Skeletal muscle tissue (tissue), 4 donors: Measurements from ENCODE around the gene TNNI3K. TPM values are rescaled to one million over a fixed set of nuclear protein-coding genes. Genes with fewer than 3 reads are reported as not detected.

Source experiments
- H3K27ac ChIP-seq: one replicate; pipeline ENCODE4 v1.7.0; 2013; ENCODE audit warnings: mild to moderate bottlenecking, low read depth, low read length, inconsistent platforms
- H3K27me3 ChIP-seq, 3 donors: one replicate each; pipeline ENCODE4 v1.7.0; 2013; ENCODE audit warnings: low read length in 3 of 3; ENCODE audit not compliant: control insufficient read depth in 3 of 3, insufficient read depth in 3 of 3
- H3K36me3 ChIP-seq, 3 donors: one replicate each; pipeline ENCODE4 v1.7.0; 2013; ENCODE audit warnings: low read length in 3 of 3; ENCODE audit not compliant: control insufficient read depth in 3 of 3, insufficient read depth in 3 of 3
- H3K4me1 ChIP-seq, 3 donors: one replicate each; pipeline ENCODE4 v1.7.0; 2013; ENCODE audit warnings: low read length in 3 of 3, mild to moderate bottlenecking in 3 of 3; ENCODE audit not compliant: control insufficient read depth in 3 of 3, insufficient read depth in 3 of 3
- H3K4me3 ChIP-seq, 3 donors: one replicate each; pipeline ENCODE4 v1.7.0; 2013; ENCODE audit warnings: low read length in 3 of 3
- H3K9ac ChIP-seq, 3 donors: one replicate each; pipeline ENCODE4 v1.7.0; 2013; ENCODE audit warnings: low read length in 3 of 3, mild to moderate bottlenecking in 3 of 3, moderate library complexity in 2 of 3, low read depth in 1 of 3
- H3K9me3 ChIP-seq, 3 donors: one replicate each; pipeline ENCODE4 v1.7.0; 2013; ENCODE audit warnings: low read length in 3 of 3; ENCODE audit not compliant: control insufficient read depth in 3 of 3
- total RNA-seq: library from RNA; depleted of rRNA; stranded (reverse); fragments of >200 nt; gene quantifications from one replicate; pipeline ENCODE4 v1.2.3, GENCODE V29; 2014
- donor health status: Osteomylitis.

Gene TNNI3K
- total RNA-seq, 1 donor from 2014 or later, result 2.1 TPM

DNA sequence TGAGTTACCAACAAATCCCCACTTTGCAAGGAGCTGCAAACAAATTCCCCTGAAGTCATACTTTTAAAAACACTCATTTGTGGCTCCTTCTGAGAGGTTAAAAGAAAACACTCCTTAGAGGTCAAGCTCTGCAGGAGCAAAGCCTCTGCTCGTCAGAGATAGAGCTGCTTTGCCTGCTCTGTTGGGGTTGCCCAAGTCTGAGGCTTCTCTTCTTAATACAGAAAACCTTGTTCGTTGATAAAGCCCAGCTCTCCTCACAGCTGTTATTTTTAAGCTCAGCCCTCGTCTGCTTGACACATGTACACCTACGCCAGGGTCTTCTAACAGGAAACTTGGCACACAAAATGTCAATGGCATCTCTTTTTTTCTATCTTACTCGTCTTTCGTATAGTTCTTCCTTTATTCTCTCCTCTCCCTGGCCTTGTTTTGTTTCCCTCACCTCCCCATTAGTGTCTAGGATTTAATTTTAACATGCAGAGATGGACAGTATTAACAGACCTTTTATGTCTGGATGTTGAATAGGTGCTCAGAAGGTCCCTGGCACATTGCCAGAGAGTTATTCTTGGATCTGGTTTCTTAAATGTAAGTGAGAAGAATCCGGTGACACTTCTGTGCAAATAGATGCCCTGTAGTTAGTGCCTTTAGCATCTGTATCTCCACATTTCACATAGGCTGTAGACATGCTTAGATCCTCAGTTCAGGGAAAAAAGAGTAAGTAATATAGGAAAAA lies 191.2 kb downstream of the TNNI3K start:
- no peaks in the 10 kb centered on the region for H3K36me3 ChIP-seq

DNA sequence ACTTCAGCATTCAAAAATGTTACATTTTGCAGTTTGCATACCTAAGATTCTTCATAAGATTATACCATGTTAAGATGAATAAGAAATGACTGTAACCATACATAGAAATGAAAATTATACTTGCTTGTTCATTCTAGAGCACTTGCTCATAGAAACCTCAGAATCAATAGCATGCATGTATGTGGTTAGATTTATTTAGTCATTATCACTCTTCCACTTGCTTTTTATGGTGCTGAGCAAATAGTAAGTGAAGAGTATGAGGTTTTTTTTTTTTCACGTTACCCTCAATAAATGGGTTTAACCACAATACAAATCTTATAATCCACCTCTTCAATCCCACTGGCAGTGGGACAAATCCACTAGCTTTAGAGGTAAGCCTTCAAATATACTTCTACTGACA lies 192.5 kb downstream of the TNNI3K start:
- H3K4me3 ChIP-seq, result no peak overlapping the region
- no peak overlapping the region for H3K27ac ChIP-seq
- no peaks in the 10 kb centered on the region for H3K4me1 ChIP-seq
- H3K9me3 ChIP-seq, result no peaks in the 10 kb centered on the region
- no peaks in the 10 kb centered on the region for H3K27me3 ChIP-seq
- H3K9ac ChIP-seq, result no peak overlapping the region
- no peaks in the 10 kb centered on the region for H3K36me3 ChIP-seq

More for the DNA sequence above, 191.2 kb downstream of the TNNI3K start:
- H3K27me3 ChIP-seq, result no peaks in the 10 kb centered on the region
- H3K27ac ChIP-seq, result no peak overlapping the region
- H3K9me3 ChIP-seq, result no peaks in the 10 kb centered on the region
- no peaks in the 10 kb centered on the region for H3K4me1 ChIP-seq
- H3K4me3 ChIP-seq, result no peak overlapping the region
- no peak overlapping the region for H3K9ac ChIP-seq

DNA sequence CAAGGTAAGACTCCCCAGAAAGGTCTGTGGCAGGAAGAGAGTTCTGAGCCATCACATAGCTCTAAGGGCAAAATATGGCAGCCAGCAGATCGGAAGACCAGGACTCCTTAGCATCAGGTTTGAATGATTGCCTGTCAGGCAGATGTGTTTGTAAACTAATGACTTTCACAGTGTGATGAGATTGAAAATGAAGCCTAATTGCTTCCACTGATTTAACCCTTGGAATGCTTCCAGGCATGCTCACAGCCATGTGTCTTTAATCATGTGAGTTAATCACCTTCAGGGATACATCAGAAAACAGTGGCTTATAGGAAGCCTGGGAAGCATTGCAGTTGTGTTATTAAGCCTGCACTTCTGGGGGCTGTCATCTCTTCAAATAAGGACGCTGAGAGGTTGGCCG lies 194.4 kb downstream of the TNNI3K start:
- Histone ChIP-seq H3K9me3 (no peaks in the 10 kb centered on the region), H3K4me1 (no peaks in the 10 kb centered on the region), H3K36me3 (no peaks in the 10 kb centered on the region), H3K27ac (no peak overlapping the region), H3K27me3 (no peaks in the 10 kb centered on the region), H3K4me3 (no peak overlapping the region), H3K9ac (no peak overlapping the region)

DNA sequence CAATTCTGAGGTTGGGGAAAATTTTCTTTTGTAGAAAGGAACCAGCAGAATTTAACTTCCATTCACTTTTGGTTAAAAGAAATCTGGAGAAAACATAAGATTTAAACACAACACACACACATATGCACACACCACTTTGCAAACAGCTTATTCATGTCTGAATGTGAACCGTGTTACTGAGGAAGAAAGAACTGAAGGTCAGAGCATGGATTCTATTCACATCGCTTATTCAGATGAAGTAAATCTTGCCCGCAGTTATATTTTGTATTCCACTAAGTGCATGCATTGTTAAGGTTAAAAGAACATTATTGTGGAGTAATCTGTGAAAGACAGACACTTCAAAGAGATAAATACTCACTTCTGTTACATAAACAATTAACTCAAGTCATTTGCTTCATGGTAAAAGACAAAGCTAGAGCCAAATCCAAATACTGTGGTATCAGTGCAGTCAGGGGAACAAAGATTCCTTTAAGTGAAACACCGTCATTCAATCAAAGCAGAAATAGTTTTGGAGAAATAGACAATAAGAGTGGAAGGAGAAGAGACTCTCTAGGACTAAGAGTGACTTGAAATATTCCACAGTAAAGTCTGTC lies 195.3 kb downstream of the TNNI3K start:
- no peaks in the 10 kb centered on the region for H3K36me3 ChIP-seq
- no peaks in the 10 kb centered on the region for H3K4me1 ChIP-seq
- no peak overlapping the region for H3K27ac ChIP-seq
- H3K27me3 ChIP-seq, result no peaks in the 10 kb centered on the region
- no peak overlapping the region for H3K4me3 ChIP-seq
- no peaks in the 10 kb centered on the region for H3K9me3 ChIP-seq
- no peak overlapping the region for H3K9ac ChIP-seq

DNA sequence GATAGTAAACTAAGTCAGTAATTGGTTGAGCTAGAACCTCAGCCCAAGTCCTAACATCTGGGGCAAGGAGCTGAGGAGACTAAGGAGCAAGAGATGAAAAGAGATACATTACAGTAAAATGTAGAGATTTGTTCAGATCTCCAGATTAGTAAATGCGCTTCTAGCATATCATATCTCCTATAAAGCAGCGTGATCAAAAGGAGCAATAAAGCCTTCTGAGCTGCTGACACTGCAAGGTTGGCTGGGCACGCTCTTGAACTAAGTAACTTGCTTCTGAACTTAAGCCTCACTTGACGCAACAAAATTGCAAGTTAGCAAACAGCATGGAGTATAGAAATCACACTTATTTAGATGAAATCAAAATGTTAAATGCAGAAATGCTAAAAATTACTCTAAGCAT lies 196.3 kb downstream of the TNNI3K start:
- no peak overlapping the region for H3K9ac ChIP-seq
- H3K4me1 ChIP-seq, result no peaks in the 10 kb centered on the region
- no peak overlapping the region for H3K4me3 ChIP-seq
- no peaks in the 10 kb centered on the region for H3K9me3 ChIP-seq
- no peaks in the 10 kb centered on the region for H3K27me3 ChIP-seq
- H3K36me3 ChIP-seq, result no peaks in the 10 kb centered on the region
- H3K27ac ChIP-seq, result no peak overlapping the region

DNA sequence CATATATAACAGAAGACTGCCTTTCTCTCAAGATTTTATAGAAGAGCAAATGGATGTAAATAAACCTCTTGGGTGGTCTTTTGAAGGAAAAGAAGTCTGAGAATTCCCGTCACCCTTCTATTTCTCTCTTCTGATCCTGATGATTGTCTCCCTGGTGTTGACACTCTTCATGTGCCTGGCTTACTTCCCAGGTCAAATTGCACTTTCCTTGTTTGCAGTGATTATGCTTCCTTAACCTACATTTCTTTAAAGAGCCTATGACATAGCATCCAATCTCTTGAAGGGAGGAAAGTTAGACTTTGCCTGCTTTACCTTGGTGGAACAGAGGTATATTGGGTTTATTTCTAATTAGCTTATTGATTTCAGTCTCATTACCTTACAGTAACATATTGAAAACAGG lies 197.1 kb downstream of the TNNI3K start:
- no peak overlapping the region for H3K4me3 ChIP-seq
- no peak overlapping the region for H3K27ac ChIP-seq
- H3K36me3 ChIP-seq, result no peaks in the 10 kb centered on the region
- H3K27me3 ChIP-seq, result no peaks in the 10 kb centered on the region
- no peaks in the 10 kb centered on the region for H3K4me1 ChIP-seq
- no peak overlapping the region for H3K9ac ChIP-seq
- no peaks in the 10 kb centered on the region for H3K9me3 ChIP-seq

DNA sequence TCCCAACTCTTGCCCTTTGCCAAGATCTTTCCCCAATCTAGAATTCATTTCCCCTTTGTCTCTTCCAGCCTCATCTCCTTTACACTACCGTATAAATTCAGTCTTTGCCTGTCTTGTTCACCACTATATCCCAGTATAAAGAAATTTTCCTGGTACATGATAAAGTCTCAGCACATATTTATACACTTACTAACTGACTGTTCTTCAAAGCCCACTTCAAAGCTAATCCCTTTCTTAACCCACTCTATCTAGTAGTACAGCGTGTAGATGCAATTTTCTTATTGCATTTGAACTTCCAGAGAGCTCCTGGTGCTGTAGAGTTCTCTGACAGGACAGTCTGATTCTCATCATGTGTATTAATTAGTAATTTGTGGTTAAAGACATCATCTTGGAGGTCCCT lies 199.1 kb downstream of the TNNI3K start:
- no peak overlapping the region for H3K4me3 ChIP-seq
- H3K27me3 ChIP-seq, result no peaks in the 10 kb centered on the region
- H3K36me3 ChIP-seq, result no peaks in the 10 kb centered on the region
- H3K9ac ChIP-seq, result no peak overlapping the region
- no peaks in the 10 kb centered on the region for H3K4me1 ChIP-seq
- H3K9me3 ChIP-seq, result no peaks in the 10 kb centered on the region
- no peak overlapping the region for H3K27ac ChIP-seq

DNA sequence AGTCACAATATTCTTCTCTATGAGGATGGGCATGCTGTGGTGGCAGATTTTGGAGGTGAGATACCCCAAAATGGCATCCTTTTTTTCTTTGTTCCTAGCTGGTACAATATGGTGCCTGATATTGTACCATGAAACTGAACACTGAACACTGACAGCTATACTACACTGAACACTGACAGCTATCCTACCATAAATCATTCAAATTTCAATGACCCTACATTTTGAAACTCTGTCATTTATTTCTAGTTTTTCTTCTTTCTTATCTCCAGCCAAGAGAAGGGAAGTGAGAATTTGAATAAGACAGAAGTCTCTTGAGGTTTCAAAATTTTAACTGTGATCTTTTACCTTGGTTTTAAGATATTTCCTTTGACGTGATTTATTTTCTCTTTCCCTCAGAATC lies 200.9 kb downstream of the TNNI3K start:
- Histone ChIP-seq H3K27ac (no peak overlapping the region), H3K27me3 (no peaks in the 10 kb centered on the region), H3K36me3 (no peaks in the 10 kb centered on the region), H3K4me1 (no peaks in the 10 kb centered on the region), H3K9ac (no peak overlapping the region), H3K4me3 (no peak overlapping the region), H3K9me3 (no peaks in the 10 kb centered on the region)

DNA sequence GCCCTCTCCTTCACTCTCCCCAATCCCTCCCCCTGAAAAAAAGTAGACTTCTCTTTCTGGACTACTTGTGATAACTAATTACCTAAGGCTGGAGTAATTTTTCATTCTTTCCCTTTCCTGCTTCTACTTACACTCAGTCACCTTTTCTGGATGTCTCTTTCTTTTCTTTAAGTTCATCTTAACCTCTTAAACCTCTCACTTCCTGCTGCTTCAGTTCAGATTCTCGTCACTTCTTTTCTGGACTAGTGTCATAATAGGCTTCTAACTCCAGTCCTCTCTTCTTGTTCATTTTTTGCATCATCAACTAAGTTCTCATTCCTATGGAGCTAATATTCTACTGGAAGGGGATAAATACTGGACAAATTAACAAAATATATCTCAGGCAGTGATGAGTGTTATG lies 201.8 kb downstream of the TNNI3K start:
- Histone ChIP-seq H3K4me1 (no peaks in the 10 kb centered on the region), H3K9ac (no peak overlapping the region), H3K27me3 (no peaks in the 10 kb centered on the region), H3K27ac (no peak overlapping the region), H3K9me3 (no peaks in the 10 kb centered on the region), H3K4me3 (no peak overlapping the region), H3K36me3 (no peaks in the 10 kb centered on the region)

DNA sequence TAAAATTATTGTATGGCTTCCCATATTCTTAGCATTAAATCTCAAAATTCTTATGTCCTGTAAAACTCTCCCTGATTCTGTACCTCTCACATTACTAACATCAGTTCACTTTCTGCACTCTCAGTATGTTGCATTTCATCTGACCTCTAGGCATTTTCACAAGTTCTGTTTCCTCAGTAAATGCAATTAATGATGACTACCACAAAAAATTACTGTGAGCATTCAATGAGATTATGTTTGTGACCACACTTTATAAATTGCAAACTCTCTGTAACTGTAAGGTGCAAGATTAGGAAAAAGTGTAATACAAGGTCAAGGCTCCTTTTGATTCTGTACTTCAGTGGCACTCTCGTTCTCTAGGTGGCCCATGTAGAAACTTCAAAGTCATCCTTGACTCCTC lies 216.8 kb downstream of the TNNI3K start:
- no peaks in the 10 kb centered on the region for H3K4me1 ChIP-seq
- no peaks in the 10 kb centered on the region for H3K27me3 ChIP-seq
- no peak overlapping the region for H3K9ac ChIP-seq
- no peak overlapping the region for H3K4me3 ChIP-seq
- no peak overlapping the region for H3K27ac ChIP-seq
- no peaks in the 10 kb centered on the region for H3K36me3 ChIP-seq
- H3K9me3 ChIP-seq, result no peaks in the 10 kb centered on the region
